K562 (cell line): ENCODE measurements around the gene IL1F10. TPM values are rescaled to one million over a fixed set of nuclear protein-coding genes. Genes with fewer than 3 reads are reported as not detected.

Experiments
- ATAC-seq: fragments of 200-7000 bp; cut with Tn5 transposase; 3 replicates; pipeline ENCODE4 v1.9.1; 2020; ENCODE audit warnings: moderate library complexity
- BruUV-seq: library from RNA; stranded (reverse); fragments of 400-500 nt; replicated peaks from 2 replicates; lab custom pipeline; 2021; lab: Mats Ljungman, UMichigan
- CTCF ChIA-PET: fragments of 300-600 bp; formaldehyde crosslinking; extraction: SDS; loops from one replicate; lab custom pipeline; 2021; ENCODE audit warnings: low intra/inter-chr PET ratio; lab: Yijun Ruan, JAX
- POLR2A ChIA-PET: fragments of 300-600, 350-650 bp; sonication (Branson Sonifier 250); formaldehyde crosslinking; extraction: SDS; loops from one replicate; lab custom pipeline; 2021; ENCODE audit warnings: antibody characterized with exemption, inconsistent platforms; lab: Yijun Ruan, JAX
- DNase-seq, 4 experiments: peaks; one replicate each; pipeline versions ENCODE4 v3.0.0 to v3.0.0-alpha.2; 2011 to 2018; ENCODE audit warnings: low spot score in 3 of 4, mixed read lengths in 3 of 4; ENCODE audit errors: extremely low read depth in 1 of 4
- FAIRE-seq: peaks from 2 replicates; lab custom pipeline; 2011; peaks lifted over from hg19 to GRCh38; lab: Jason Lieb, UNC
- H2AFZ ChIP-seq: 2 replicates; pipeline ENCODE4 v1.6.0; 2011; ENCODE audit warnings: low read depth, low read length, control low read depth, inconsistent platforms
- H3K27ac ChIP-seq: fragments of 200-600 bp; 3 replicates; pipeline ENCODE4 v1.8.0; 2011; ENCODE audit warnings: low read depth, mild to moderate bottlenecking, control low read depth, inconsistent platforms, low read length, moderate library complexity, mixed read lengths; ENCODE audit errors: extremely low read depth
- H3K27me3 ChIP-seq, 2 experiments: fragments of 300-600 bp in 1 of 2; 2 replicates in 1 of 2; 3 replicates in 1 of 2; pipeline versions ENCODE4 v1.6.0 to v1.8.0; 2011; ENCODE audit warnings: inconsistent platforms in 2 of 2, low read length in 2 of 2, mild to moderate bottlenecking in 1 of 2, mixed read lengths in 1 of 2, moderate library complexity in 1 of 2; ENCODE audit not compliant: control insufficient read depth in 2 of 2, insufficient read depth in 2 of 2
- H3K36me3 ChIP-seq: fragments of 300-600 bp; 3 replicates; pipeline ENCODE4 v1.8.0; 2011; ENCODE audit warnings: mild to moderate bottlenecking, low read length, inconsistent platforms; ENCODE audit not compliant: control insufficient read depth, insufficient read depth
- H3K4me1 ChIP-seq, 2 experiments: fragments of 200-600 bp in 1 of 2; replicated peaks in 1 of 2; 2 replicates in 1 of 2; 3 replicates in 1 of 2; pipeline versions ENCODE4 v1.5.1 to v1.8.0; 2011; ENCODE audit warnings: inconsistent platforms in 2 of 2, low read length in 2 of 2, mild to moderate bottlenecking in 1 of 2, mixed read lengths in 1 of 2, moderate library complexity in 1 of 2; ENCODE audit not compliant: control insufficient read depth in 2 of 2, insufficient read depth in 2 of 2
- H3K4me2 ChIP-seq: 2 replicates; pipeline ENCODE4 v1.6.1; 2011; ENCODE audit warnings: low read length, control low read depth, inconsistent platforms, mixed read lengths; ENCODE audit not compliant: insufficient read depth
- H3K4me3 ChIP-seq: fragments of 200-600 bp; sonication (generic), shearing (Covaris generic); 2 replicates; pipeline ENCODE4 v1.5.1; 2016; ENCODE audit warnings: control low read depth, inconsistent platforms
- H3K79me2 ChIP-seq: fragments of 200-600 bp; 3 replicates; pipeline ENCODE4 v1.8.0; 2011; ENCODE audit warnings: low read length, inconsistent platforms; ENCODE audit not compliant: control insufficient read depth, insufficient read depth
- H3K9ac ChIP-seq, 2 experiments: 2 replicates each; pipeline versions ENCODE4 v1.6.0 to v1.6.1; 2011; ENCODE audit warnings: low read depth in 2 of 2, low read length in 2 of 2, control low read depth in 1 of 2, inconsistent platforms in 1 of 2, mild to moderate bottlenecking in 1 of 2, mixed read lengths in 1 of 2; ENCODE audit not compliant: insufficient read depth in 1 of 2
- H3K9me1 ChIP-seq: one replicate; pipeline ENCODE4 v1.6.0; 2011; ENCODE audit warnings: inconsistent platforms, mild to moderate bottlenecking, low read length, moderate library complexity; ENCODE audit not compliant: control insufficient read depth, insufficient read depth
- H3K9me3 ChIP-seq: replicated peaks from 2 replicates; pipeline ENCODE4 v1.5.1; 2011; ENCODE audit warnings: low read depth, low read length, inconsistent platforms; ENCODE audit not compliant: control insufficient read depth, insufficient read depth
- H4K20me1 ChIP-seq: replicated peaks from 2 replicates; pipeline ENCODE4 v1.6.1; 2011; ENCODE audit warnings: low read length, inconsistent platforms, mixed read lengths; ENCODE audit not compliant: control insufficient read depth, insufficient read depth
- NCOA4 ChIP-seq: fragments of 450-650 bp; IDR thresholded peaks from 2 replicates; pipeline ENCODE4 v1.6.1; 2018; ENCODE audit warnings: mild to moderate bottlenecking; ENCODE audit not compliant: partially characterized antibody
- WGBS: fragments of 100-300 bp; shearing (Covaris generic); methylation state at CpG from one replicate; pipeline ENCODE4 v1.1.6; 2016; ENCODE audit warnings: low coverage, mixed read lengths; ENCODE audit not compliant: insufficient coverage; ENCODE audit errors: missing lambda C conversion rate; 5-methylcytosine and 5-hydroxymethylcytosine counted together
- in situ Hi-C: fragments of 300-500 bp; cut with MboI; formaldehyde crosslinking; loops from 4 replicates; pipeline ENCODE4 v1.15.0; 2018; ENCODE audit warnings: inconsistent platforms, mixed read lengths
- intact Hi-C: fragments of 100-400 bp; cut with micrococcal nuclease; formaldehyde crosslinking; loops from 2 replicates; pipeline ENCODE4 v1.14.2; 2022
- polyA plus RNA-seq, 8 experiments: library from polyadenylated mRNA; depleted of rRNA in 4 of 8; stranded (reverse) in 5 of 8; unstranded in 3 of 8; fragments of >200 nt; fragmentation: Nextera tagmentation in 2 of 8; fragmentation: Illumina TruSeq in 1 of 8; extraction: Ambion mirVana in 2 of 8; extraction: Trizol in 1 of 8; gene quantifications; 2 replicates each; pipeline versions ENCODE4 v1.2.1 to v1.2.3, GENCODE V29; 2011 to 2014; ENCODE audit warnings: inconsistent platforms in 1 of 8, missing spikeins in 1 of 8
- total RNA-seq, 7 experiments: library from RNA; depleted of rRNA in 6 of 7; stranded (reverse); fragments of >200 nt in 6 of 7; fragmentation: Illumina TruSeq in 2 of 7; extraction: Trizol in 2 of 7; gene quantifications; 2 replicates each; pipeline versions ENCODE4 v1.2.1 to v1.2.3, GENCODE V29; 2011 to 2021; ENCODE audit warnings: low replicate concordance in 1 of 7
- TF ChIP-seq, protein P1 (sequence below): fragments of 250-450 bp; sonication (Bioruptor Pico); IDR thresholded peaks from 2 replicates; pipeline ENCODE4 v1.5.0; 2020; ENCODE audit warnings: mild to moderate bottlenecking, borderline replicate concordance
- TF ChIP-seq, protein P2 (sequence below), 2 experiments: IDR thresholded peaks in 1 of 2; conservative IDR thresholded peaks in 1 of 2; 2 replicates each; pipeline ENCODE4 v1.6.1; 2016; ENCODE audit warnings: low read depth in 2 of 2, mild to moderate bottlenecking in 1 of 2, missing compliant biosample characterization in 1 of 2, missing genetic modification characterization in 1 of 2, moderate library complexity in 1 of 2

The IL1F10 gene
- total and polyA plus RNA-seq, 9 of the 15 experiments (the other 6 are each of a cell fraction or from before 2014, with no cell fraction given) = not detected

GRCh38 chr2:113057117-113057516 lies 10.7 kb upstream of the IL1F10 start:
- no peaks in the 10 kb centered on the region for H3K9me3 ChIP-seq
- ATAC-seq (no peak), FAIRE-seq (no peak), DNase-seq (no peak)
- no peaks in the 10 kb centered on the region for H3K36me3 ChIP-seq
- ChIA-PET CTCF (no interaction called here), POLR2A (no interaction called here)
- peaks cover 0 to 15% of the 10 kb centered on the region in 2 experiments; a peak in 2 of 5 replicates for H3K27me3 ChIP-seq
- no peaks in the 10 kb centered on the region for H3K4me1 ChIP-seq
- intact Hi-C loops = no loop called here
- H3K4me3 ChIP-seq = no peak overlapping the region
- H3K27ac ChIP-seq = no peak overlapping the region
- no peaks in the 10 kb centered on the region for H3K79me2 ChIP-seq
- H4K20me1 ChIP-seq = no peaks in the 10 kb centered on the region
- H3K9ac ChIP-seq = no peak overlapping the region
- BruUV-seq = no TSS peak
- WGBS = 0% methylated on average over 1 of the region's 1 CpG
- H3K4me2 ChIP-seq = no peak overlapping the region
- H2AFZ ChIP-seq = no peak overlapping the region
- no peaks in the 10 kb centered on the region for H3K9me1 ChIP-seq
- in situ Hi-C loops = no loop called here
- TF ChIP-seq, protein P1, sequence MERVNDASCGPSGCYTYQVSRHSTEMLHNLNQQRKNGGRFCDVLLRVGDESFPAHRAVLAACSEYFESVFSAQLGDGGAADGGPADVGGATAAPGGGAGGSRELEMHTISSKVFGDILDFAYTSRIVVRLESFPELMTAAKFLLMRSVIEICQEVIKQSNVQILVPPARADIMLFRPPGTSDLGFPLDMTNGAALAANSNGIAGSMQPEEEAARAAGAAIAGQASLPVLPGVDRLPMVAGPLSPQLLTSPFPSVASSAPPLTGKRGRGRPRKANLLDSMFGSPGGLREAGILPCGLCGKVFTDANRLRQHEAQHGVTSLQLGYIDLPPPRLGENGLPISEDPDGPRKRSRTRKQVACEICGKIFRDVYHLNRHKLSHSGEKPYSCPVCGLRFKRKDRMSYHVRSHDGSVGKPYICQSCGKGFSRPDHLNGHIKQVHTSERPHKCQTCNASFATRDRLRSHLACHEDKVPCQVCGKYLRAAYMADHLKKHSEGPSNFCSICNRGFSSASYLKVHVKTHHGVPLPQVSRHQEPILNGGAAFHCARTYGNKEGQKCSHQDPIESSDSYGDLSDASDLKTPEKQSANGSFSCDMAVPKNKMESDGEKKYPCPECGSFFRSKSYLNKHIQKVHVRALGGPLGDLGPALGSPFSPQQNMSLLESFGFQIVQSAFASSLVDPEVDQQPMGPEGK = no peak
- no peak for TF ChIP-seq NCOA4
- TF ChIP-seq, protein P2, sequence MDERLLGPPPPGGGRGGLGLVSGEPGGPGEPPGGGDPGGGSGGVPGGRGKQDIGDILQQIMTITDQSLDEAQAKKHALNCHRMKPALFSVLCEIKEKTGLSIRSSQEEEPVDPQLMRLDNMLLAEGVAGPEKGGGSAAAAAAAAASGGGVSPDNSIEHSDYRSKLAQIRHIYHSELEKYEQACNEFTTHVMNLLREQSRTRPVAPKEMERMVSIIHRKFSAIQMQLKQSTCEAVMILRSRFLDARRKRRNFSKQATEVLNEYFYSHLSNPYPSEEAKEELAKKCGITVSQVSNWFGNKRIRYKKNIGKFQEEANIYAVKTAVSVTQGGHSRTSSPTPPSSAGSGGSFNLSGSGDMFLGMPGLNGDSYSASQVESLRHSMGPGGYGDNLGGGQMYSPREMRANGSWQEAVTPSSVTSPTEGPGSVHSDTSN (CRISPR knock-in tag; IDR thresholded peaks at IDR 0.05; ENCODE audit: low read depth) = no peak
- TF ChIP-seq, protein P2 (tag; conservative IDR thresholded peaks at IDR 0.05; ENCODE audit: low read depth) = 0 out of 2 replicates have a peak, but pooled peaks have one; percentile 40
